Mucosa of stomach (tissue), 1 donor: Measurements from ENCODE around the gene METAP1D.
"Not testable (repeated sequence)": the region's sequence is repeated elsewhere in the genome, so short reads cannot be mapped to it uniquely, and the experiment has no call there.

Experiments
- H3K27me3 ChIP-seq: one replicate; pipeline ENCODE4 v1.7.0; 2013; ENCODE audit warnings: mild to moderate bottlenecking, low read length; ENCODE audit not compliant: control insufficient read depth, insufficient read depth
- H3K36me3 ChIP-seq: one replicate; pipeline ENCODE4 v1.7.0; 2013; ENCODE audit warnings: low read length; ENCODE audit not compliant: control insufficient read depth, insufficient read depth
- H3K4me1 ChIP-seq: one replicate; pipeline ENCODE4 v1.7.0; 2013; ENCODE audit warnings: mild to moderate bottlenecking, low read length; ENCODE audit not compliant: control insufficient read depth, insufficient read depth
- H3K4me3 ChIP-seq: one replicate; pipeline ENCODE4 v1.7.0; 2013; ENCODE audit warnings: low read length
- H3K9ac ChIP-seq: one replicate; pipeline ENCODE4 v1.7.0; 2013; ENCODE audit warnings: mild to moderate bottlenecking, low read length, moderate library complexity
- H3K9me3 ChIP-seq: one replicate; pipeline ENCODE4 v1.7.0; 2013; ENCODE audit warnings: mild to moderate bottlenecking, low read length, moderate library complexity; ENCODE audit not compliant: control insufficient read depth
- donor health status: Pancreatic carcinoma.

Gene METAP1D

GRCh38 chr2:172109256-172109987 is 109.7 kb downstream of the METAP1D start:
- Histone ChIP-seq H3K4me1 (peaks cover 7% of the 10 kb centered on the region), H3K9me3 (no peaks in the 10 kb centered on the region), H3K9ac (no peak overlapping the region), H3K36me3 (no peaks in the 10 kb centered on the region), H3K4me3 (no peak overlapping the region), H3K27me3 (peaks cover 61% of the 10 kb centered on the region)

- Histone ChIP-seq H3K27me3 (peaks cover 53% of the 10 kb centered on the region), H3K9ac (no peak overlapping the region), H3K36me3 (no peaks in the 10 kb centered on the region), H3K4me3 (no peak overlapping the region), H3K9me3 (no peaks in the 10 kb centered on the region), H3K4me1 (peaks cover 7% of the 10 kb centered on the region)
These were observed 110.4 kb downstream of the METAP1D start for GRCh38 chr2:172109988-172110811.

GRCh38 chr2:172113617-172114016 is 113.9 kb downstream of the METAP1D start:
- Histone ChIP-seq H3K36me3 (no peaks in the 10 kb centered on the region), H3K9me3 (no peaks in the 10 kb centered on the region), H3K9ac (no peak overlapping the region), H3K27me3 (peaks cover 24% of the 10 kb centered on the region), H3K4me3 (no peak overlapping the region), H3K4me1 (no peaks in the 10 kb centered on the region)

- not testable (repeated sequence) for H3K9ac ChIP-seq, H3K4me1 ChIP-seq
- peaks cover 22% of the 10 kb centered on the region for H3K27me3 ChIP-seq
These were observed 114.4 kb downstream of the METAP1D start for GRCh38 chr2:172114176-172114575.

GRCh38 chr2:172114579-172114978 is 114.8 kb downstream of the METAP1D start:
- Histone ChIP-seq H3K9me3 (no peaks in the 10 kb centered on the region), H3K27me3 (peaks cover 18% of the 10 kb centered on the region), H3K4me1 (no peaks in the 10 kb centered on the region), H3K9ac (no peak overlapping the region), H3K4me3 (no peak overlapping the region), H3K36me3 (no peaks in the 10 kb centered on the region)

More at GRCh38 chr2:172114176-172114575, 114.4 kb downstream of the METAP1D start:
- not testable (repeated sequence) for H3K9me3 ChIP-seq, H3K4me3 ChIP-seq, H3K36me3 ChIP-seq

GRCh38 chr2:172116107-172116506 is 116.4 kb downstream of the METAP1D start:
- Histone ChIP-seq H3K4me3 (no peak overlapping the region), H3K9me3 (no peaks in the 10 kb centered on the region), H3K9ac (no peak overlapping the region), H3K27me3 (peaks cover 13% of the 10 kb centered on the region), H3K36me3 (no peaks in the 10 kb centered on the region), H3K4me1 (no peaks in the 10 kb centered on the region)

GRCh38 chr2:172119089-172119488 is 119.3 kb downstream of the METAP1D start:
- Histone ChIP-seq H3K4me1 (no peaks in the 10 kb centered on the region), H3K9me3 (no peaks in the 10 kb centered on the region), H3K36me3 (no peaks in the 10 kb centered on the region), H3K27me3 (peaks cover 5% of the 10 kb centered on the region), H3K9ac (no peak overlapping the region), H3K4me3 (no peak overlapping the region)

- Histone ChIP-seq H3K36me3 (no peaks in the 10 kb centered on the region), H3K4me1 (no peaks in the 10 kb centered on the region), H3K9ac (no peak overlapping the region), H3K4me3 (no peak overlapping the region), H3K9me3 (no peaks in the 10 kb centered on the region), H3K27me3 (peaks cover 5% of the 10 kb centered on the region)
These were observed 120.4 kb downstream of the METAP1D start for GRCh38 chr2:172120118-172120517.

- Histone ChIP-seq H3K4me3 (no peak overlapping the region), H3K9ac (no peak overlapping the region), H3K9me3 (no peaks in the 10 kb centered on the region), H3K36me3 (no peaks in the 10 kb centered on the region), H3K4me1 (no peaks in the 10 kb centered on the region), H3K27me3 (no peaks in the 10 kb centered on the region)
These were observed 128.7 kb downstream of the METAP1D start for GRCh38 chr2:172128484-172128883.

- Histone ChIP-seq H3K9ac (no peak overlapping the region), H3K4me1 (no peaks in the 10 kb centered on the region), H3K9me3 (no peaks in the 10 kb centered on the region), H3K36me3 (no peaks in the 10 kb centered on the region), H3K4me3 (no peak overlapping the region), H3K27me3 (no peaks in the 10 kb centered on the region)
These were observed 129.7 kb downstream of the METAP1D start for GRCh38 chr2:172129404-172129803.
